Neural progenitor cell (in vitro differentiated cells): Measurements from ENCODE around the gene METTL4. TPM values are rescaled to one million over a fixed set of nuclear protein-coding genes. Genes with fewer than 3 reads are reported as not detected.

ENCODE experiments used
- DNase-seq: peaks from one replicate; pipeline ENCODE4 v3.0.0-alpha.2; 2016; ENCODE audit warnings: low spot score
- H2AFZ ChIP-seq: fragments of 200-600 bp; sonication (generic); replicated peaks from 2 replicates; pipeline ENCODE4 v1.6.1; 2016; ENCODE audit warnings: antibody characterized with exemption
- H3F3A ChIP-seq: fragments of 200-600 bp; sonication (generic); 2 replicates; pipeline ENCODE4 v1.6.1; 2016; ENCODE audit warnings: antibody characterized with exemption, low read depth
- H3K27ac ChIP-seq: fragments of 200-600 bp; sonication (generic); 2 replicates; pipeline ENCODE4 v1.5.1; 2016; ENCODE audit warnings: mild to moderate bottlenecking
- H3K27me3 ChIP-seq: fragments of 200-600 bp; sonication (generic); 2 replicates; pipeline ENCODE4 v1.6.1; 2016; ENCODE audit warnings: mild to moderate bottlenecking, moderate library complexity
- H3K36me3 ChIP-seq: fragments of 200-600 bp; sonication (generic); 2 replicates; pipeline ENCODE4 v1.5.1; 2016
- H3K4me1 ChIP-seq: fragments of 200-600 bp; sonication (generic); 2 replicates; pipeline ENCODE4 v1.6.1; 2016; ENCODE audit warnings: mixed run types
- H3K4me2 ChIP-seq: fragments of 200-600 bp; sonication (generic); 2 replicates; pipeline ENCODE4 v1.6.1; 2016
- H3K4me3 ChIP-seq: fragments of 200-600 bp; sonication (generic); 2 replicates; pipeline ENCODE4 v1.5.1; 2016
- H3K79me2 ChIP-seq: fragments of 200-600 bp; sonication (generic); 2 replicates; pipeline ENCODE4 v1.6.1; 2016; ENCODE audit warnings: low read depth
- H3K9ac ChIP-seq: fragments of 200-600 bp; sonication (generic); 2 replicates; pipeline ENCODE4 v1.6.1; 2016
- H3K9me3 ChIP-seq: fragments of 200-600 bp; sonication (generic); 2 replicates; pipeline ENCODE4 v1.5.1; 2016; ENCODE audit warnings: low read depth
- H4K20me1 ChIP-seq: fragments of 200-600 bp; sonication (generic); 2 replicates; pipeline ENCODE4 v1.6.1; 2016; ENCODE audit warnings: low read depth
- H3K27ac Mint-ChIP-seq: 3 replicates; pipeline ENCODE4 v1.8.0; 2021; ENCODE audit warnings: mixed read lengths
- H3K27me3 Mint-ChIP-seq: 2 replicates; pipeline ENCODE4 v1.8.0; 2022; ENCODE audit warnings: low read depth, mild to moderate bottlenecking, inconsistent platforms, moderate library complexity, mixed read lengths; ENCODE audit not compliant: insufficient read depth
- H3K36me3 Mint-ChIP-seq: 3 replicates; pipeline ENCODE4 v1.8.0; 2021; ENCODE audit warnings: mixed read lengths
- H3K4me1 Mint-ChIP-seq: 3 replicates; pipeline ENCODE4 v1.8.0; 2021; ENCODE audit warnings: mixed read lengths
- H3K4me3 Mint-ChIP-seq: 3 replicates; pipeline ENCODE4 v1.8.0; 2021; ENCODE audit warnings: mild to moderate bottlenecking, moderate library complexity, mixed read lengths
- H3K9me3 Mint-ChIP-seq: 3 replicates; pipeline ENCODE4 v1.8.0; 2020; ENCODE audit warnings: mixed read lengths
- CTCF ChIP-seq: fragments of 200-600 bp; sonication (generic); IDR thresholded peaks from 2 replicates; pipeline ENCODE4 v1.5.1; 2017; ENCODE audit warnings: antibody characterized with exemption, mild to moderate bottlenecking
- EZH2 ChIP-seq: fragments of 200-600 bp; sonication (generic); IDR thresholded peaks from 2 replicates; pipeline ENCODE4 v1.6.1; 2017; ENCODE audit warnings: antibody characterized with exemption, mild to moderate bottlenecking, moderate library complexity
- EZH2phosphoT487 ChIP-seq: fragments of 200-600 bp; sonication (generic); IDR thresholded peaks from 2 replicates; pipeline ENCODE4 v1.6.1; 2017; ENCODE audit warnings: antibody characterized with exemption
- total RNA-seq: library from RNA; depleted of rRNA; stranded (reverse); fragments of >200 nt; gene quantifications from 2 replicates; pipeline ENCODE4 v1.2.3, GENCODE V29; 2015; ENCODE audit warnings: low replicate concordance

The METTL4 gene
- total RNA-seq, 1 donor from 2014 or later = 30.8 TPM

GRCh38 chr18:2573408-2573807 lies 2.1 kb upstream of the METTL4 start:
- Histone ChIP-seq H3F3A (peaks cover 14% of the 10 kb centered on the region), H2AFZ (no peak overlapping the region), H3K4me3 (peak overlapping the region; percentile 84), H3K27me3 (no peaks in the 10 kb centered on the region), H4K20me1 (peaks cover 8% of the 10 kb centered on the region), H3K79me2 (peaks cover 74% of the 10 kb centered on the region), H3K9me3 (no peaks in the 10 kb centered on the region), H3K36me3 (peaks cover 35% of the 10 kb centered on the region), H3K9ac (peak overlapping the region; percentile 63), H3K4me2 (peak overlapping the region; percentile 98), H3K4me1 (peaks cover 22% of the 10 kb centered on the region), H3K27ac (no peak overlapping the region)
- Mint-ChIP-seq H3K4me3 (peak overlapping the region; percentile 97), H3K9me3 (no peaks in the 10 kb centered on the region), H3K27ac (no peak overlapping the region), H3K4me1 (peaks cover 24% of the 10 kb centered on the region), H3K27me3 (peaks cover 2% of the 10 kb centered on the region), H3K36me3 (peaks cover 12% of the 10 kb centered on the region)
- TF ChIP-seq EZH2phosphoT487 (no peak), CTCF (no peak), EZH2 (no peak)
- no peak for DNase-seq

GRCh38 chr18:2572892-2573291 lies 1.6 kb upstream of the METTL4 start:
- H3K9ac ChIP-seq = peak overlapping the region; percentile 63

GRCh38 chr18:2572171-2572569 lies 865 bp upstream of the METTL4 start:
- H4K20me1 ChIP-seq = peaks cover 8% of the 10 kb centered on the region
- H2AFZ ChIP-seq = peak overlapping the region; percentile 93
- H3K4me3 ChIP-seq = peak overlapping the region; percentile 84

More at GRCh38 chr18:2572892-2573291, 1.6 kb upstream of the METTL4 start:
- peaks cover 9% of the 10 kb centered on the region for H3K36me3 Mint-ChIP-seq
- Histone ChIP-seq H3K27ac (no peak overlapping the region), H3K4me1 (peaks cover 22% of the 10 kb centered on the region), H3K27me3 (no peaks in the 10 kb centered on the region), H3K4me3 (peak overlapping the region; percentile 84), H3K9me3 (no peaks in the 10 kb centered on the region), H3K36me3 (peaks cover 30% of the 10 kb centered on the region), H3F3A (peaks cover 13% of the 10 kb centered on the region), H2AFZ (no peak overlapping the region), H3K79me2 (peaks cover 74% of the 10 kb centered on the region), H4K20me1 (peaks cover 8% of the 10 kb centered on the region), H3K4me2 (peak overlapping the region; percentile 98)
- H3K9me3 Mint-ChIP-seq = no peaks in the 10 kb centered on the region
- TF ChIP-seq EZH2 (no peak), CTCF (no peak), EZH2phosphoT487 (no peak)
- H3K27ac Mint-ChIP-seq = peak overlapping the region; percentile 95
- no peak for DNase-seq
- peak overlapping the region; percentile 97 for H3K4me3 Mint-ChIP-seq
- H3K27me3 Mint-ChIP-seq = peaks cover 2% of the 10 kb centered on the region
- peaks cover 24% of the 10 kb centered on the region for H3K4me1 Mint-ChIP-seq

More at GRCh38 chr18:2572171-2572569, 865 bp upstream of the METTL4 start:
- H3K4me1 ChIP-seq = peaks cover 22% of the 10 kb centered on the region
- DNase-seq = no peak
- H3K4me3 Mint-ChIP-seq = peak overlapping the region; percentile 97
- no peaks in the 10 kb centered on the region for H3K9me3 ChIP-seq
- peaks cover 5% of the 10 kb centered on the region for H3K36me3 Mint-ChIP-seq
- peaks cover 2% of the 10 kb centered on the region for H3K27me3 Mint-ChIP-seq
- no peaks in the 10 kb centered on the region for H3K27me3 ChIP-seq
- H3K27ac Mint-ChIP-seq = peak overlapping the region; percentile 99
- H3K36me3 ChIP-seq = peaks cover 24% of the 10 kb centered on the region
- H3K27ac ChIP-seq = no peak overlapping the region
- peaks cover 74% of the 10 kb centered on the region for H3K79me2 ChIP-seq
- H3K4me1 Mint-ChIP-seq = peaks cover 24% of the 10 kb centered on the region
- peak overlapping the region; percentile 63 for H3K9ac ChIP-seq
- peaks cover 7% of the 10 kb centered on the region for H3F3A ChIP-seq
- no peak for TF ChIP-seq EZH2phosphoT487
- TF ChIP-seq EZH2 = no peak
- no peak for TF ChIP-seq CTCF
- peak overlapping the region; percentile 98 for H3K4me2 ChIP-seq
- H3K9me3 Mint-ChIP-seq = no peaks in the 10 kb centered on the region
